WERI-Rb-1 (cell line): ENCODE results near the gene SGK2.

ENCODE experiments used
- DNase-seq: peaks from one replicate; pipeline ENCODE4 v3.0.0-alpha.2; 2020
- H3K27ac ChIP-seq: fragments of 250-450 bp; sonication (Bioruptor Pico); 2 replicates; pipeline ENCODE4 v1.5.1; 2020; ENCODE audit warnings: mild to moderate bottlenecking, moderate library complexity
- H3K27me3 ChIP-seq: fragments of 250-450 bp; sonication (Bioruptor Pico); 2 replicates; pipeline ENCODE4 v1.5.1; 2021; ENCODE audit warnings: mild to moderate bottlenecking, low read depth, moderate library complexity; ENCODE audit not compliant: insufficient read depth, severe bottlenecking
- H3K36me3 ChIP-seq: fragments of 250-450 bp; sonication (Bioruptor Pico); 2 replicates; pipeline ENCODE4 v1.5.1; 2020; ENCODE audit warnings: mild to moderate bottlenecking, moderate library complexity
- H3K4me3 ChIP-seq: 2 replicates; pipeline ENCODE4 v1.5.1; 2011; ENCODE audit warnings: low read depth, mild to moderate bottlenecking, control low read depth, low read length
- H3K9me3 ChIP-seq: fragments of 250-450 bp; sonication (Bioruptor Pico); 2 replicates; pipeline ENCODE4 v1.5.1; 2021; ENCODE audit warnings: mild to moderate bottlenecking, moderate library complexity; ENCODE audit not compliant: severe bottlenecking
- CTCF ChIP-seq: IDR thresholded peaks from 2 replicates; pipeline ENCODE4 v1.5.1; 2011; ENCODE audit warnings: low read depth, mild to moderate bottlenecking, control low read depth, inconsistent platforms, low read length

The SGK2 gene

GRCh38 chr20:43558412-43559146 lies at the start of gene SGK2:
TSS of gene SGK2 (plus strand) at chr20:43559027. CDS start at chr20:43566496, 7,469 bp downstream.
- DNase-seq: no peak
- no peak for TF ChIP-seq CTCF
- no peaks in the 10 kb centered on the region for H3K9me3 ChIP-seq
- H3K4me3 ChIP-seq: no peak within 1 kb of the TSS
- H3K27ac ChIP-seq: no peak within 1 kb of the TSS
- H3K27me3 ChIP-seq: no peaks in the 10 kb centered on the region
- H3K36me3 ChIP-seq: no peaks in the 10 kb centered on the region

GRCh38 chr20:43511879-43512278 lies 46.9 kb upstream of the SGK2 start:
- no peak for DNase-seq
- H3K4me3 ChIP-seq: no peak overlapping the region
- H3K27me3 ChIP-seq: no peaks in the 10 kb centered on the region
- H3K27ac ChIP-seq: no peak overlapping the region
- H3K36me3 ChIP-seq: peaks cover 6% of the 10 kb centered on the region; the same call in 1 of the 2 replicates
- TF ChIP-seq CTCF: no peak
- no peaks in the 10 kb centered on the region for H3K9me3 ChIP-seq

- DNase-seq: no peak
- no peaks in the 10 kb centered on the region for H3K9me3 ChIP-seq
- peaks cover 8% of the 10 kb centered on the region for H3K36me3 ChIP-seq
- 0 out of 2 replicates have a peak overlapping the region, but pooled peaks have one; percentile 10 for H3K27ac ChIP-seq
- no peak for TF ChIP-seq CTCF
- no peaks in the 10 kb centered on the region for H3K27me3 ChIP-seq
- peak overlapping the region; percentile 49 for H3K4me3 ChIP-seq
Observed at GRCh38 chr20:43513372-43513930, 45.4 kb upstream of the SGK2 start.

GRCh38 chr20:43513931-43514647 lies 44.7 kb upstream of the SGK2 start:
- H3K4me3 ChIP-seq: peak overlapping the region; percentile 49
- peak; percentile 98 for DNase-seq
- H3K36me3 ChIP-seq: peaks cover 8% of the 10 kb centered on the region
- H3K9me3 ChIP-seq: no peaks in the 10 kb centered on the region
- H3K27me3 ChIP-seq: no peaks in the 10 kb centered on the region
- peak overlapping the region; percentile 79 for H3K27ac ChIP-seq
- peak; percentile 58 for TF ChIP-seq CTCF

- peaks cover 8% of the 10 kb centered on the region for H3K36me3 ChIP-seq
- peak overlapping the region; percentile 79 for H3K27ac ChIP-seq
- no peaks in the 10 kb centered on the region for H3K9me3 ChIP-seq
- H3K4me3 ChIP-seq: peak overlapping the region; percentile 49
- no peak for TF ChIP-seq CTCF
- DNase-seq: peak; percentile 41
- no peaks in the 10 kb centered on the region for H3K27me3 ChIP-seq
Observed at GRCh38 chr20:43514648-43514999, 44.2 kb upstream of the SGK2 start.
